Thyroid gland (tissue), 4 donors: ENCODE results near the gene PBX3. TPM values are rescaled to one million over a fixed set of nuclear protein-coding genes. Genes with fewer than 3 reads are reported as not detected.

Experiments
- DNase-seq, 2 donors: peaks; one replicate each; pipeline ENCODE4 v3.0.0-alpha.2; 2019
- H3K27ac ChIP-seq, 3 donors: fragments of 200-600 bp; sonication (generic); 1 replicate in 2 of 3; 2 replicates in 1 of 3; pipeline ENCODE4 v1.5.1; 2016 to 2019; ENCODE audit warnings: mild to moderate bottlenecking in 1 of 3, moderate library complexity in 1 of 3
- H3K27me3 ChIP-seq: fragments of 200-600 bp; sonication (generic); one replicate; pipeline ENCODE4 v1.5.1; 2019
- H3K36me3 ChIP-seq, 2 donors: fragments of 200-600 bp; sonication (generic); one replicate each; pipeline ENCODE4 v1.5.1; 2016 to 2019
- H3K4me1 ChIP-seq, 2 donors: fragments of 200-600 bp; sonication (generic); one replicate each; pipeline ENCODE4 v1.5.1; 2017 to 2019
- H3K4me3 ChIP-seq, 3 donors: fragments of 200-600 bp; sonication (generic); replicated peaks in 1 of 3; 1 replicate in 2 of 3; 2 replicates in 1 of 3; pipeline ENCODE4 v1.5.1; 2016; ENCODE audit warnings: mild to moderate bottlenecking in 1 of 3
- H3K9me3 ChIP-seq: fragments of 200-600 bp; sonication (generic); one replicate; pipeline ENCODE4 v1.5.1; 2017
- CTCF ChIP-seq, 6 experiments: fragments of 200-600 bp in 3 of 6; fragments of 450-650 bp in 3 of 6; sonication (generic) in 3 of 6; IDR thresholded peaks; one replicate each; pipeline ENCODE4 v1.5.1; 2016 to 2019; ENCODE audit warnings: antibody characterized with exemption in 6 of 6, mild to moderate bottlenecking in 2 of 6, inconsistent platforms in 1 of 6, moderate library complexity in 1 of 6
- POLR2A ChIP-seq, 2 donors: fragments of 450-650 bp; IDR thresholded peaks; one replicate each; pipeline ENCODE4 v1.6.1; 2017; ENCODE audit warnings: antibody characterized with exemption in 2 of 2, mild to moderate bottlenecking in 2 of 2, moderate library complexity in 1 of 2
- WGBS, 2 donors: methylation state at CpG; one replicate each; pipeline ENCODE4 v1.1.5; 2017; 5-methylcytosine and 5-hydroxymethylcytosine counted together
- intact Hi-C: fragments of 100-400 bp; cut with DNase I; formaldehyde crosslinking; loops from one replicate; pipeline ENCODE4 v1.15.1; 2023
- total RNA-seq, 4 donors: library from RNA; depleted of rRNA; stranded (reverse); fragments of >200 nt; gene quantifications; one replicate each; pipeline ENCODE4 v1.2.3, GENCODE V29; 2016

PBX3 gene
- total RNA-seq, 4 donors from 2014 or later, result 68.5 to 108 (median 71.3) TPM

DNA sequence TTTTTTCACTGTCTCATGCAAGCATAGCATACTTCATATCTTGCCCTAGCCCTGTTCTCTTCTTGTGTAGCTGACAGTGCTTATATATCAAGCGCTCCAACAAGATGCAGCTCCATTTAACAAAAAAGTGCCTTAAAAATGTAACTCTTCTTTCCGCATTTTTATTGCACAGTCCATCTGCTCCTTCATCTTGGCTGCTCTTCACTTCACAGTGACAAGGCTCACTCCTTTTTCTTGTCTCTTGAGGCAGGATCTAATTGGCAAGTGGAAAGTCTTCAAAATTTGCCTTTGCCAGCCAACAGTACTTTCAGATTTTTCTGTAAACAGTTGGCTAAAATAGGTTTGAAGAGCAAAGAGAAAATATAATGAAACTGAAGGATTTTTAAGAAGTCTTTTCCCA is 161.8 kb downstream of the PBX3 start:
- Histone ChIP-seq H3K9me3 (no peaks in the 10 kb centered on the region), H3K27ac (no peak overlapping the region), H3K4me3 (no peak overlapping the region), H3K36me3 (no peaks in the 10 kb centered on the region), H3K27me3 (no peaks in the 10 kb centered on the region), H3K4me1 (peaks cover 14 to 23% of the 10 kb centered on the region in 2 donors)
- intact Hi-C loops, result no loop called here
- TF ChIP-seq CTCF (IDR thresholded peaks at IDR 0.05) (no peak), POLR2A (IDR thresholded peaks at IDR 0.05) (no peak)
- DNase-seq, result no peak
- 96 to 99% methylated on average over 2 of the region's 2 CpGs for WGBS, 2 donors

GRCh38 chr9:125909459-125909858 is 162.3 kb downstream of the PBX3 start:
- no peaks in the 10 kb centered on the region for H3K36me3 ChIP-seq
- no peaks in the 10 kb centered on the region for H3K9me3 ChIP-seq
- H3K27me3 ChIP-seq, result no peaks in the 10 kb centered on the region
- no peak overlapping the region for H3K4me3 ChIP-seq
- intact Hi-C loops, result no loop called here
- peaks cover 15 to 18% of the 10 kb centered on the region in 2 donors for H3K4me1 ChIP-seq
- DNase-seq, result no peak
- 82 to 85% methylated on average over 4 of the region's 4 CpGs for WGBS, 2 donors
- TF ChIP-seq CTCF (IDR thresholded peaks at IDR 0.05), result no peak
- no peak for TF ChIP-seq POLR2A (IDR thresholded peaks at IDR 0.05)
- no peak overlapping the region for H3K27ac ChIP-seq

- intact Hi-C loops, result no loop called here
These were observed 163.1 kb downstream of the PBX3 start for GRCh38 chr9:125910286-125910685.

GRCh38 chr9:125911861-125912644 is 164.9 kb downstream of the PBX3 start:
- Histone ChIP-seq H3K27me3 (no peaks in the 10 kb centered on the region), H3K4me1 (peaks cover 8 to 11% of the 10 kb centered on the region in 2 donors), H3K9me3 (no peaks in the 10 kb centered on the region), H3K27ac (peak overlapping the region in 1 of 3 donors; percentile 8), H3K36me3 (peaks cover 0 to 3% of the 10 kb centered on the region in 2 donors), H3K4me3 (no peak overlapping the region)
- WGBS, 2 donors, result 70 to 77% methylated on average over 8 of the region's 8 CpGs
- TF ChIP-seq POLR2A (IDR thresholded peaks at IDR 0.05) (no peak), CTCF (IDR thresholded peaks at IDR 0.05) (no peak)
- intact Hi-C loops, result no loop called here
- peak; percentile 57 to 58 for DNase-seq

More at GRCh38 chr9:125910286-125910685, 163.1 kb downstream of the PBX3 start:
- WGBS, 2 donors, result 96 to 97% methylated on average over 7 of the region's 7 CpGs
- H3K27ac ChIP-seq, result no peak overlapping the region
- TF ChIP-seq POLR2A (IDR thresholded peaks at IDR 0.05), result no peak
- TF ChIP-seq CTCF (IDR thresholded peaks at IDR 0.05), result no peak
- peaks cover 11 to 15% of the 10 kb centered on the region in 2 donors for H3K4me1 ChIP-seq
- no peak overlapping the region for H3K4me3 ChIP-seq
- DNase-seq, result no peak
- H3K9me3 ChIP-seq, result no peaks in the 10 kb centered on the region
- H3K27me3 ChIP-seq, result no peaks in the 10 kb centered on the region
- H3K36me3 ChIP-seq, result no peaks in the 10 kb centered on the region

DNA sequence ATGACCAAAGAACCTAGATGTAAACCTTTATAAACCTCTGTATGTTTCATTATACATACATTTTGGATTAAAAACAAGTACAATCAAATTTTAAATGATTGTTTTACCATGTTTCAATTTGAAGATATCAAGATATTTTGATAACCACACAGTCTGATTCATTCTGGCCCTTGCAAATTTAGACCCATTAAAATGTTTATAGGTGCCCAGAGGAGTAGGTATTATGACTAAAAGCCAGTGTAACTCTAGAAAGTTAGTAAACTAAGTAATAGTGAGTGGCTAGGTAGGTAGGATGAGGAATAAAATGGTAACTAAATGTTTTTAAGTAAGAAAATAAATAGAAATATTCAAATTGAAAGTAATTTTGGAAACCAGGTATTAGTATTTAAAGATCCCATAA is 165.5 kb downstream of the PBX3 start:
- H3K27ac ChIP-seq, result no peak overlapping the region
- intact Hi-C loops, result no loop called here
- H3K27me3 ChIP-seq, result no peaks in the 10 kb centered on the region
- H3K36me3 ChIP-seq, result peaks cover 0 to 3% of the 10 kb centered on the region in 2 donors
- no peak overlapping the region for H3K4me3 ChIP-seq
- DNase-seq, result no peak
- H3K4me1 ChIP-seq, result peaks cover 8 to 11% of the 10 kb centered on the region in 2 donors
- no peaks in the 10 kb centered on the region for H3K9me3 ChIP-seq
- no peak for TF ChIP-seq CTCF (IDR thresholded peaks at IDR 0.05)
- TF ChIP-seq POLR2A (IDR thresholded peaks at IDR 0.05), result no peak
